ENCODE results near the gene LCOR.
"Not testable (repeated sequence)": the region's sequence is repeated elsewhere in the genome, so short reads cannot be mapped to it uniquely, and the experiment has no call there.

Gene LCOR

DNA sequence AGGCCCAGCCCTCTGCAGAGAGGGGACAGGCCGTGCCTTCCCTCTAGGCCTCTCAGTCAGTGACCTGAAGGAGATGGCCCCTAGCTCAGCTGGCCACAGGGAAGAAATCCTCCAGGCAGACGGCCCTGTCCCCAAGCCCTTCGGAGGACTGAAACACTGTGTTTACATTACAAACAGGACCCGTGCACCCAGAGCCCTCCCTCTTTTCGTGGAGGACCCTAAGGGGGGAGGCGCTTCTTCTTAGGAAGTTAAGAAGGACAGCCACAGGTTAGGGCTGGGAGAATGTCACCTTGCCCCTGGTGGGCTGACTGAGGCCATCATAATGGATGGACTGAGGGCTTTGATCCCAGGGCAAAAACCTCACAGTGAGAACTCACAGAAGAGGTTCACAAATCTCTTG, 198.8 kb downstream of the LCOR start:
- no peak for DNase-seq (ENCODE audit: low spot score)

DNA sequence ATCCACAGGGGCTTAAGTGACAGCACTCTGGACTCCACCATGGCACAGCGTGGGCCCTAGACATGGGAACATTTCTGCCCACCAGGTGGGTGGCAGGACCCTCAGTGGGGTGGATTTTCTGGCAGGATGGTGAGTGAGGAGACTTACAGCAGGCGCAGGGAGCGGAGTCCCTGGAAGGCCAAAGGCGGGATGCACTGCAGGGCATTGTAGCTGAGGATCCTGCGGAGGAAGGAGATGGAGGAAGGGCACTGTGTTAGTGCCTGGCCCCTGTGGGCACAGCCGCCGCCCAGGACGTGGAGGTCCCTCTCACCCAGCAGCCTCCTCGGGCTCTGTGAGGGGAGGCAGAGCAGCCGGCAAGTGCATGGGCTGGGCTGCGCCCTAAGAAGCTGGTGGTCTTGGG, 199.4 kb downstream of the LCOR start:
- no peak for DNase-seq (ENCODE audit: low spot score)

DNA sequence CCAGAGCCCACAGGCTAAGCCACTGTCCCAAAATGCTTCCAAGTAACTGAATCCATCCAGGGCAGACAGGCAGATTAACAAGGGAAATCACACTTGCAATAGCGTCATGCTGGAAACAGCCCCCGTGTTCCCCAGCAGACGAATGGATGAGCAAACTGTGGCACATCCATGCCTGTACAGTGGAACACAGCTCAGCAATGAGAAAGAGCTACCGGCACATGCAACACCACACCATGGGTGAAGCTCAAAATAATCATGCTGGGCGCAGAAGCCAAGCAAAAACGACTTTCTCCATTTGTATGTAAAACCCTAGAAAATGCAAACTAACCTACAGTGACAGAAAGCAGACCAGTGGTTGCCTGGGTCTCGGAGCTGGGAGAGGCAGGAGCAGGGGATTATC, 200.5 kb downstream of the LCOR start:
- no peak for DNase-seq (ENCODE audit: low spot score)

DNA sequence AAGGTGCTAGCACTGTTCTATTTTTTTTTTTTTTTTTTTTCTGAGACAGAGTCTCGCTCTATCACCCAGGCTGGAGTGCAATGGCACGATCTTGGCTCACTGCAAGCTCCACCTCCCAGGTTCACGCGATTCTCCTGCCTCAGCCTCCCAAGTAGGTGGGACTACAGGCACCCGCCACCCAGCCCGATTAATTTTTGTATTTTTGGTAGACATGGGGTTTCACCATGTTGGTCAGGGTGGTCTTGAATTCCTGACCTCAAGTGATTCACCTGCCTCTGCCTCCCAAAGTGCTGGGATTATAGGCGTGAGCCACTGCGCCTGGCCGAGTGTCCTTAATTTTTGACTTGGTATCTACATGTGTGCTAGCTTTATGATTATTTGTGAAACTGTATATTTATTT, 201.7 kb downstream of the LCOR start:
- not testable (repeated sequence) for DNase-seq (ENCODE audit: low spot score)

DNA sequence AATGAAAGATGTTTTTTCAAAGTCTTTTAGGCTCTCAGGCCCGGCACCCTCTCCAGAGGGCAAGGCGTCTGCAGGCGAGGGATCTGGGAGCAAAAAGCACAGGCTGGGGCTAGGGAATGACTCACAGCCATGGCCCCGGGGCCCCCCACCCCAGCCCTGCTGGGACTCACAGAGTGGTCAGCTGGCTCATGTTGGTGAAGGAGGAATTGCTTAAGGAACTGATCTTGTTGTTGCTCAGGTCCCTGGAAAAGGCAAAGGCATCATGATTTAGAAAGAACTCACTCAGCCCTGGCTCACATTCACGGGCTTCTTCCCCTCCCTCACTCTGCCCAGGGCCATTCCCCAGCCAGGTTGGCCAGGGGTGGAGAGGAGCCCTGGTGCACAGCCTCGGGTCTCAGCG, 202.2 kb downstream of the LCOR start:
- DNase-seq (ENCODE audit: low spot score) = no peak

DNA sequence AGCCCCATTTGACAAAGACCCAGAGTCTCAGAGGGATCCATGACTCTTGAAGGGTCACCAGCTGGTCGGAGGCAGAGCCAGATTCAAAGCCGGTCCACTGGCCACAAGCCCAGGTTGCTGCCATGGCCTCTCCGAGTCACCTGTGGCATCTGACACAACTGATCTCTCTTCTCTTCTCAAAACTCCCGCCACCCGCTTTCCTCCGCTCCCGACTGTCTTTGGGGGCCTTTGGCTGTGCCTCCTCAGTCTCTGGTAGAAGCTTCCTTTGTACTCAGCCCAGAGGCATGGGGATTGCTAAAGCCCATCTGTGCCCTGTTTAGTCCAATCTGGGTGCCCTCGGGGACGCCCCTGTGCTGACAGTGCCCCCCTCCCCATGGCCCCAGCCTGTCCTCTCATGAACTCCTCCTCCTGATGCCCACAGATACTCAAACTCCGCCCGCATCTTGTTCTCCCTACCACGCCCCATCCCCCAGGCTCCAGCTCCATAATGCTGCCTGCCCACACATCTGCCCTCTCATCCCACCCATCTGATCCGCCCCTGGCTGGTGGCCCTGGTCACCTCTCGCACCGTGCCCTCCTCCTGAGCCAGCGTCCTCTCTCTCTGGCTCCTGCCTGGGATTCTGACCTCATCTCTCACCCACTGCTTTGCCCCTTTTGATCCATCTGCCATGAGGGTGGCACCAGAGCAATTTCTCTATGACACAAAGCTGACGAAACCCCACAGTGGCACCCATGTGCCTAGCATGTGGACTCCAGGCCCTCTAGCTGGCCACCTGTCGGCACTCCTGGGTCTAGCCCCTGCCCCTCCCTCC, 203.1 kb downstream of the LCOR start:
- DNase-seq (ENCODE audit: low spot score) = no peak

DNA sequence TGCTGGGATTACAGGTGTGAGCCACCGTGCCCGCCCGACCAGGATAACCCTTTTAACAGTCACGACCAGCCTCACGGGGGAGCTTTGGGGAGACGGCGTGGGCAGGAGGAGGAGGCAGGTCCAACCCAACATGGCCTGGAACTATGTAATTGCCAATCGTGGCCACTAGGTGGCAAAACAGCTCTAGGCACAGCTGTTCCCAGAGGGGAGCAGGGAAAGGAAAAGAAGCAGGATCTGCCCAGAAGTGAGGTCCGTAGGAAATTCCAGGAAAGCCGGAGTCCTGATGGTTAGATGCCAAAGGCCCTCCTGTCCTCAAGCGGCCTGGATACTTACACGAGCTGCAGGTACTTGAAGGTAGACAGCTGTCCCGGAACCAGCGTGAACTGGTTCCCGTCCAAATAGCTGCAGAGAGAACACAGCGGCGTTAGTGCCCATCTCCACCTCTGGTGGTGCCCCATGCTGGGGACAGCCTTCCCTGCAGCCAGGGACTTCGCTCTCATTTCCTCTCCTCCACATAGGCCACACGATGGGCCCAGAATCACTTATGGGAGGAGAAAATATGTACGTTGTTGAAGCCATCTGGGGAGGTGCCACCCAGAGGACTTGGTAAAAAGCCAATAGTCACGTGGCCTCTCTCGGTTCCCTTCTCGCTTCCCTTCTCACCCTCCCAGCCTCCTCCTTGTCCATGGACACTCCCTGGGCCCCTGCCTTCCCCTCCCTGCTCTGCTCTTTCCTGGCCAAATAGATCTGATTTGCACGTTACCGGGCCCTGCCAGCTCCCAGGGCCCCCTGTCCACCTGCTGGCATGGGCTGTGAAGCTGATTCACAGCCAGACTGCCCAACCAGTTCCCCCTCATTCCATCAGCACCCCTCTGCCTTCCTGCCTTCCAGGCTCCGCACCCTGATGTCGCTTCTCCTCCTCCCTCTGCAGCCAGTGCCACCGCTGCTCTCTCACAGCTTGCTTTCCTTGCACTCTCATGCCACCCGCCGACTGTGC, 205.6 kb downstream of the LCOR start:
- DNase-seq (ENCODE audit: low spot score) = peak; percentile 86

DNA sequence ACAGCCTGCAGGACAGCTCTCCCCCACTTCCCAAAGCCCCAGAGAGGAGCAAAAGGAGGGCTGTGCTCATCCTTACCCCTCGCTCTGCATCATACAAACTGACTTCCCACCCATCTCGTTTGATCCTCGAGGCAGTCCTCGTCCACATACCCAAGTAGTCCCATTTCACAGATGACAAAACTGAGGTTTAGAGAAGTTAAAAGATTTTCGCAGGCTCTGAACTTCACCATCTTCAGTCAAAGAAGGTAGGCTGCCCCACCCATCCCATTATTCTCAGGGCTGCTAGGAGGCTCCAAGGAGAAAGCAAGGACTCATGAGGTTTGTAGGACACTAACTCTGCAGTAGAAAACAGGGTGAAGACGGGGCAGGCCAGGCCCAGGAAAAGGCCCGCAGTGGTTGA, 206.6 kb downstream of the LCOR start:
- DNase-seq (ENCODE audit: low spot score) = no peak

DNA sequence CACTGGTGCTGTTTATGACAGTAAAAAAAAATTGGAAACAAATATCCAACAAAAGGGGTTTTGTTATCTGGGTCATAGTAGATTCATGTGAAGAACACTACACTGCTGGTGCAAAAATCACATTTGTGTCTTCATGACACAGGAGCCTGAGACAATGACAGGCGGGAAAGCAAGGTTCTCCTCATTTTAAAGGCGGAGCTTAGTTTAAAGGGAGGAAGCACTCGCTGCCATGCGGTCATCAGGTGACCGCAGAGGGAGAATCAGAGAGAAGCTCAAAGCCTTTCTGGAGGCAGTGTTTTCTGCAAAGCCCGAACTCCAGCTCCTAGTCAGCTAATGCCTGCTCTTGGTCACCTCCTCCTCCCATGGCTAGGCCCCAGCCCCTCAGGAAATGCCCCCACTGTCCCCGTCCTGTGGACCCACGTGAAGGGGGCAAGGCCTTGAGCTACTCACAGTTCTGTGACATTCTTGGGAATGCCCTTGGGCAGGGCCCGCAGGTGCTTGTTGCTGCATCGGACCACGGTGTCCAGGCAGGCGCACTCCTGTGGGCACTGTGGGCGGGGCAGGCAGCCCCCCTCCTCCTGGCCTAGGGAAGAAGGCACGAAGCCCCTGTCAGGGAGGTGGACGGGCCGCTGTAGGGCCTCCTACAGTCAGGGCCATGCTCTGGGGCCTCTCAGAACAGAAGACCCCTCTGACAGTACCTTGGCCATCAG, 207.6 kb downstream of the LCOR start:
- no peak for DNase-seq (ENCODE audit: low spot score)

DNA sequence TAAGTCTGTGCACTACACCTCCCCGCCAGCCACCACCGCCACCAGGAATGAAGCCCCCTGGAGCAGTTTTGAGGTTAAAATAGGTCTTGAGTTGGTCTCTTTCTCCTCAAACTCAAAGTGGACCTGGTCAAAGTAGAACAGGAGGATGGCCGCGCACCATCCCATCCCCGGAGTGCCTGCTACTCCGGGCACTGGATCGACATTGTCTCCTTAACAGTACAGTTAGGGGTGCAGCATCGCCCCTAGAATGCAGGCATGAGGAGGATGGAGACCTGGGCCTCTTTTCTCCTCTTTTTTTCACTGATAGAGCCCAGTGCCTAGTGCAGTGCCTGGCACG, 208.1 kb downstream of the LCOR start:
- no peak for DNase-seq (ENCODE audit: low spot score)

DNA sequence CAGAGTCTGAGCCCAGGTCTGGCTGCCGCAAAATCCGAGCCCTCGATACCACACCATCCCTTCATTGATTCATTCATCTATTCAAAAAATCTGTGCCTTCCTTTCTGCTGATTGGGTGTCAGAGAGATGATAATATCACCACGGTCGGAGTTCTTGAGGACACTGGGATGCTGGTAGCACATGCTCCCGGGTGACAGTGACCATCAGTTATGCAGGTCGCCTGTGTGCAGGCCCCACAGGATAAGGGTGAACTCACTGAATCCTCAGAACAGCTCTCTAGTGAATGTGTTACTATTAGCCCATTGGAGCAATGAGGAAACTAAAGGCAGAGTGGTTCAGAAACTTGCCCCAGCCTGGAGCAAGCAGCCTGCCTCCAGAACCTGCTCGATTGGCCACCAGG, 208.6 kb downstream of the LCOR start:
- no peak for DNase-seq (ENCODE audit: low spot score)

DNA sequence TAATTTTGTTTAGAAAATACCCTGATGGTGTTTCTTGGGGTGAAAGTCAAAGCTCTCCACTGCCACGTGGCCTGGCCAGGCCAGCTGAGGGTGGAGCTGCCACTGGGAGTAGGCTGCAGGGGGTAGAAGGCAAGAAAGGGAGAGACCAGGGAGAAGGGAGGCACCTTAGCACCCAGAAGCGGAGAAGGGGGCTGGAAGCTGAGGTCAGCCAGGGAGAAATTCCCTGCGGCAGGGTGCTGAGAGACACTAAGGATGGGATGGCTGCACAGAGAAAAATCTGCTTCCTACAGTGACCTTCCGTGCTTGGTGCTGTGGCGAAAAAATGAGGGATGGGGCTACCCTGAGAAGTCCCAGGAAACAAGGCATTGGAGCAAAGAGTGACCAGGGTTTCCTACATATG, 210.0 kb downstream of the LCOR start:
- no peak for DNase-seq (ENCODE audit: low spot score)

DNA sequence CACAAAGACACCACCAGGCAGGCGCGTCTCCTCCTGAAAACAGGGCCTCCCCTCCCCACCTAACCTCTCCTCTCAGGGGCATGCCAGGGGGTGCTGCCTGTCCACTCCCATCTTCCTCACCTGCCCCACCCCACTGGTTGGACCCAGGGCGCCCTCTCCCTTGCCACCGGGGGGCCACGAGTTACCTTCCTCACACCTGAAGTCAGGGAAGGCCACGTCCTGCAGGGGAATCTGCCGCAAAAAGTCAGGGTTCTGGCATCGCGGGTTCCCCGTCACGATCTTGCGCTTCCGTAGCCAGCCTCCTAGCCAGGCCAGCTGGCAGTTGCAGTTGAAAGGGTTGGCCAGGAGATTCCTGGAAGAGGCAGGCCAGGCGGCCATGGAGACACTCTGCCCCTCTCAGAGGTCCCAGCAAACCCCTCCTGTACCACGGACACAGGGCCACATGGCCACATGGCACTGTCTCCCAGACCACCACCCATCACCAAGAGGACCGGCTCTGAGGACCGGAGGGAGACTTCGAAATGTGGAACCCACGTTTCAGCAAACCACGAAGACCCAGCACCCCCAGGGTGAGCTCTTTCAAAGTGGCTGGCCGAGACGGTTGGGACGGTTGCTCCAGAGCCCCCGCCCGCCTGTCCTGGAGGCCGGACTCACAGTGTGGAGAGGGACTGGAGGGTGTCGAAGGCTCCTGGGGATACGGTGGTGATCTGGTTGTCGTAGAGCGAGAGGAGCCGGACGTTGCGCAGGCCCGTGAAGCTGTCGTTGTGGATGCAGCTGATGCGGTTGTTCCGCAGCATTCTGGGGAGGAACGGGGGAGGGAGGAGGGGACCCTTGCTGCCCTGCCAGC, 210.8 kb downstream of the LCOR start:
- no peak for DNase-seq (ENCODE audit: low spot score)

DNA sequence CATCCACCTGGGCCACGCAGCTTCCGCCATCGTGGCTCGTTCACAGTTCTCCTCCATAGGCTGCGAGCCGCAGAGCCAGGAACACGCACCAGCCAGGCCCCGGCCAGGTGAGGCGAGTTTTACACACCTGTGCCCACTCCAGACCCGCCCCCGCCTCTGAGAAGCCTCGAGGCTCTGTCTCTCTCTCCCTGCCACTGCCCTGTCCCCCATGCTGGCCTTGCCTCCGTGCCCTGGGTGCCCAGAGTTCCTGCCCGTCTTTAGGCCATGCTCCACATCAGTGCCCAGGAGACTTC, 211.4 kb downstream of the LCOR start:
- DNase-seq (ENCODE audit: low spot score) = no peak

Small RNAs within 50 kb of the gene (small RNA-seq; reads per million reads assigned to genes)
- 0 reads per million in 2 experiments for gene HMGN2P35
- 0 reads per million in 2 experiments for gene MIR607

All from SK-N-DZ (cell line).